ENCODE results near the gene GPX5. TPM values are rescaled to one million over a fixed set of nuclear protein-coding genes. Genes with fewer than 3 reads are reported as not detected.

The GPX5 gene
- polyA plus RNA-seq, 4 donors = not detected

GRCh38 chr6:28553384-28553985 is 27.8 kb downstream of the GPX5 start:
- DNase-seq (ENCODE audit: low read depth in 4 of 4, low spot score in 3 of 4) = no peak

DNA sequence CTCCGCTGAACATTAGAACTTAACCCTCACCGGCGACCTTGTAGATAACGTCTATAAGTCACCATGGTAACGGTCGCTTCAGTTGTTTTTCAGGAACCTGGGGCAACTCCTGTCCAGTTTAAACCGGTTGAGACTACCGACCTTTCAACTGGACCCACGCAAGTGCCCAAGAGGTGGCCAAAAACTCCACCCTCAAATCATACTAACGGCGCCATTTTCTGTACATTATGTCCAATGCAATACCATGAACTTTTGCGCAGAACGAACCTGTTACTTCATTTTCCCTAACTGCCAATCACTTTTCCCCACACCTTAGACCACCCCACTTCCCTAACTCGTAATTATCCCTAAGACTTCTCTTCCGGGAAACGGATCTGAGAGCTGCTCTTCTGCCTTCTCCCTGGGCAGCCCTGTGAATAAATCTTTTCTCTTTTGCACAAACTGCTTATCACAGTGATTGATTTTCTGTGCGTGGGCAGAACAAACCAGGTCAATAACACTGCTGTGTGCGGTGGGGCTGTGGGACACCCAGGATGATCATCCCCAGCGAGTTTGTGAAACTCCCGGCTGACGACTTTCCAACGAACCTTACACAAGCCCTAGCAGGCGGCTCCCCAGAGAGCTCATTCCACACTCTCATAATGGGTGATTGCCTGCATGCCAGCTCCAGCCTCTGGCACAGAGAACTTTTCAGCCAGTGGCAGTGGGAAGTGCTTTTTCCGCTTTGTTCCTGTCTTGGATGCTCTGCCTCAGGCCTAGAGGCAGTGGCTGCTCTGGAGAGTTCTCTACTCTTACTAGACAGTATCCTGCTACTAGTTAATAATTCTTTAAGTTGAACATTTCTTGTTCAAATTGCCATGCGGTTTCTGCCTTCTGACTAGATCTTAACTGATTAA is 28.6 kb downstream of the GPX5 start:
- DNase-seq (ENCODE audit: low read depth in 4 of 4, low spot score in 3 of 4) = no peak

- DNase-seq (ENCODE audit: low read depth in 4 of 4, low spot score in 3 of 4) = no peak
Measured at GRCh38 chr6:28555136-28555535, 29.5 kb downstream of the GPX5 start.

DNA sequence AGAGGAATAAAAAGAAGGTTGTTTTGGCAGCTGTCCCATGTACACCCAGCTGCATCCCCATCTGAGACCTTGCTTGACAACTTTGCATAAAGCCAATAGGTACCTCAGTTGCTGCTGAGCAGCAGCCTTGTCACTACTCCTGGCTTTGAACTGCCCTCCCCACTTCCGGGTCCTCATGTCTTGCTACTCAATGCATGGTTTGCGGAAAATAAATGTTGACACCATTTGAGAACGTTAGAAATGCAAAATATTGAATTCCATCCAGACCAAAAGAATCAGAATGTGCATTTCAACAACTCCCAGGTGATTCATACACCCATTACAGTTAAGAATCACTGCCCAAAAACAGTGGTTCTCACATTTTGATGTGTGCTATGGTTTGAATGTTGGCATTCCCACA is 32.9 kb downstream of the GPX5 start:
- no peak for DNase-seq (ENCODE audit: low read depth in 4 of 4, low spot score in 3 of 4)

- DNase-seq (ENCODE audit: low read depth in 4 of 4, low spot score in 3 of 4) = no peak
Measured at GRCh38 chr6:28563430-28564095, 37.9 kb downstream of the GPX5 start.

- DNase-seq (ENCODE audit: low read depth in 4 of 4, low spot score in 3 of 4) = no peak
Measured at GRCh38 chr6:28565823-28566526, 40.3 kb downstream of the GPX5 start.

- no peak for DNase-seq (ENCODE audit: low read depth in 4 of 4, low spot score in 3 of 4)
Measured at GRCh38 chr6:28566527-28567252, 41.0 kb downstream of the GPX5 start.

GRCh38 chr6:28567506-28567905 is 41.8 kb downstream of the GPX5 start:
- DNase-seq (ENCODE audit: low read depth in 4 of 4, low spot score in 3 of 4) = no peak

- no peak for DNase-seq (ENCODE audit: low read depth in 4 of 4, low spot score in 3 of 4)
Measured at GRCh38 chr6:28568515-28569108, 42.9 kb downstream of the GPX5 start.

GRCh38 chr6:28569748-28570147 is 44.1 kb downstream of the GPX5 start:
- DNase-seq (ENCODE audit: low read depth in 4 of 4, low spot score in 3 of 4) = no peak

- no peak for DNase-seq (ENCODE audit: low read depth in 4 of 4, low spot score in 3 of 4)
Measured at GRCh38 chr6:28580475-28580874, 54.8 kb downstream of the GPX5 start.

DNA sequence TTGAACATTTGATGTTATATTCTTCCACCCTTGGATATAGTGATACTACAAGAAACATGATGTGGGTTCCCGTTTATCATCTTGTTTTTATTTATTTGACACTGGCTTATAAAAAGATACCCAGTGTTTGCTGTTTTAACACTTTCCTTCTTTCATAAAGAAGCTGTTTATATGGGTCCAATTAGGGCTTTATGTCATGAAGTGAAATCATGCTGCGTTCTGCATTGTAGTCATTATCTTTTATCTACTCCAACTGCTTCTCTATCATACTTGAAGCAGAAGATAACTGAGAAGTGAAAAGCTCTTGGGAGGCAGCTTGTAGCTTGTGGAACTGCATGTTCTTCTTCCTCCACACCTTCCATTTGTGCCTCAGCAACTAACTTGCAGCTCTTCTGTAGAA is 57.8 kb downstream of the GPX5 start:
- DNase-seq (ENCODE audit: low read depth in 4 of 4, low spot score in 3 of 4) = no peak

Other genes starting within 250 kb of the GPX5 start
- 10 to 100 TPM in 3 of 4 donors, 1 to 10 TPM in 1; 9.6 to 12.3 (median 10.8) TPM for gene PGBD1, start 244.3 kb upstream of the GPX5 start, polyA plus RNA-seq (ENCODE audit: insufficient read length in 4 of 4)
- 10 to 100 TPM in 3 of 4 donors, 1 to 10 TPM in 1; 9.1 to 11.0 (median 10.5) TPM for gene ZSCAN31, start 189.7 kb upstream of the GPX5 start, polyA plus RNA-seq (ENCODE audit: insufficient read length in 4 of 4)
- gene ZKSCAN3, start 175.9 kb upstream of the GPX5 start, polyA plus RNA-seq (ENCODE audit: insufficient read length in 4 of 4) = 10 to 100 TPM in 2 of 4 donors, 1 to 10 TPM in 2; 8.8 to 12.2 (median 10.4) TPM
- 10 to 100 TPM; 10.9 to 16.8 (median 15.0) TPM for gene ZSCAN12, start 126.1 kb upstream of the GPX5 start, polyA plus RNA-seq (ENCODE audit: insufficient read length in 4 of 4)
- gene ZSCAN23, start 82.4 kb upstream of the GPX5 start, polyA plus RNA-seq (ENCODE audit: insufficient read length in 4 of 4) = 10 to 100 TPM; 13.1 to 17.8 (median 15.3) TPM
- gene GPX6, start 10.1 kb upstream of the GPX5 start, polyA plus RNA-seq (ENCODE audit: insufficient read length in 4 of 4) = not detected